Endothelial cell of umbilical vein (primary cell): ENCODE results near the gene SYCP2. TPM values are rescaled to one million over a fixed set of nuclear protein-coding genes. Genes with fewer than 3 reads are reported as not detected.

Experiments
- BruUV-seq: library from RNA; stranded (reverse); fragments of 400-500 nt; replicated peaks from 2 replicates; lab custom pipeline; 2021; lab: Mats Ljungman, UMichigan
- CTCF ChIA-PET: fragments of 300-600, 350-600 bp; sonication (Branson Sonifier 250); formaldehyde crosslinking; loops from one replicate; lab custom pipeline; 2021; ENCODE audit warnings: antibody characterized with exemption, inconsistent platforms; lab: Charles Lee
- POLR2A ChIA-PET: fragments of 300-600, 350-600 bp; sonication (Branson Sonifier 250); formaldehyde crosslinking; loops from one replicate; lab custom pipeline; 2021; ENCODE audit warnings: antibody characterized with exemption, inconsistent platforms; lab: Charles Lee
- DNase-seq: peaks from one replicate; pipeline ENCODE4 v3.0.0-alpha.2; 2011; ENCODE audit warnings: low read depth, low spot score
- FAIRE-seq: peaks from 2 replicates; lab custom pipeline; 2011; peaks lifted over from hg19 to GRCh38; lab: Jason Lieb, UNC
- H2AFZ ChIP-seq: 2 replicates; pipeline ENCODE4 v1.6.0; 2012; ENCODE audit warnings: low read depth, low read length, control low read depth, inconsistent platforms
- H3K27ac ChIP-seq: 2 replicates; pipeline ENCODE4 v1.5.1; 2011; ENCODE audit warnings: low read depth, mild to moderate bottlenecking, control low read depth, low read length, moderate library complexity; ENCODE audit not compliant: insufficient read depth
- H3K27me3 ChIP-seq, 2 experiments: 2 replicates each; pipeline versions ENCODE4 v1.6.0 to v1.6.1; 2011; ENCODE audit warnings: low read length in 2 of 2, mixed read lengths in 1 of 2; ENCODE audit not compliant: control insufficient read depth in 2 of 2, insufficient read depth in 2 of 2
- H3K36me3 ChIP-seq, 2 experiments: 2 replicates in 1 of 2; 3 replicates in 1 of 2; pipeline ENCODE4 v1.5.1; 2011; ENCODE audit warnings: low read length in 2 of 2, mild to moderate bottlenecking in 1 of 2, moderate library complexity in 1 of 2; ENCODE audit not compliant: control insufficient read depth in 2 of 2, insufficient read depth in 2 of 2; ENCODE audit errors: extremely low read depth in 1 of 2
- H3K4me1 ChIP-seq: 3 replicates; pipeline ENCODE4 v1.5.1; 2011; ENCODE audit warnings: mild to moderate bottlenecking, low read length; ENCODE audit not compliant: control insufficient read depth, insufficient read depth; ENCODE audit errors: extremely low read depth
- H3K4me2 ChIP-seq: 2 replicates; pipeline ENCODE4 v1.6.1; 2011; ENCODE audit warnings: low read length, control low read depth, mixed read lengths; ENCODE audit not compliant: insufficient read depth
- H3K4me3 ChIP-seq, 3 experiments: fragments of 200-600 bp in 1 of 3; sonication (generic), shearing (Covaris generic) in 1 of 3; replicated peaks in 1 of 3; 2 replicates each; pipeline ENCODE4 v1.5.1; 2011 to 2016; ENCODE audit warnings: control low read depth in 3 of 3, low read length in 3 of 3, mild to moderate bottlenecking in 2 of 3, inconsistent platforms in 1 of 3, low read depth in 1 of 3, moderate library complexity in 1 of 3; ENCODE audit not compliant: insufficient read depth in 1 of 3
- H3K79me2 ChIP-seq: 2 replicates; pipeline ENCODE4 v1.6.0; 2012; ENCODE audit warnings: low read length, inconsistent platforms; ENCODE audit not compliant: control insufficient read depth, insufficient read depth
- H3K9ac ChIP-seq: replicated peaks from 2 replicates; pipeline ENCODE3; 2011; ENCODE audit warnings: low read length, control low read depth; ENCODE audit not compliant: insufficient read depth; ENCODE audit errors: extremely low read depth
- H3K9me1 ChIP-seq: replicated peaks from 3 replicates; pipeline ENCODE4 v1.6.0; 2011; ENCODE audit warnings: mild to moderate bottlenecking, low read length; ENCODE audit not compliant: control insufficient read depth, insufficient read depth; ENCODE audit errors: extremely low read depth
- H3K9me3 ChIP-seq: replicated peaks from 2 replicates; pipeline ENCODE4 v1.5.1; 2012; ENCODE audit warnings: low read length, inconsistent platforms; ENCODE audit not compliant: control insufficient read depth, insufficient read depth
- H4K20me1 ChIP-seq: replicated peaks from 2 replicates; pipeline ENCODE3; 2011; ENCODE audit warnings: mild to moderate bottlenecking, low read length; ENCODE audit not compliant: control insufficient read depth, insufficient read depth; ENCODE audit errors: extremely low read depth
- CTCF ChIP-seq, 2 donors: IDR thresholded peaks; 1 replicate in 1 of 2; 2 replicates in 1 of 2; pipeline ENCODE4 v1.5.1; 2011; ENCODE audit warnings: low read length in 2 of 2, mild to moderate bottlenecking in 2 of 2, moderate library complexity in 2 of 2, control low read depth in 1 of 2, inconsistent platforms in 1 of 2, low read depth in 1 of 2; ENCODE audit not compliant: insufficient read depth in 1 of 2; ENCODE audit errors: extremely low read depth in 1 of 2
- GATA2 ChIP-seq: IDR thresholded peaks from 2 replicates; pipeline ENCODE4 v1.7.0; 2011; ENCODE audit warnings: low read depth, mild to moderate bottlenecking, moderate library complexity, mixed read lengths, low read length; ENCODE audit not compliant: insufficient read length, insufficient read depth
- MAX ChIP-seq: IDR thresholded peaks from 2 replicates; pipeline ENCODE4 v1.6.1; 2011; ENCODE audit not compliant: insufficient read depth, insufficient read length
- POLR2AphosphoS5 ChIP-seq: IDR thresholded peaks from 2 replicates; pipeline ENCODE4 v1.6.1; 2012; ENCODE audit warnings: low read depth, mild to moderate bottlenecking, control low read depth, low read length, moderate library complexity; ENCODE audit not compliant: insufficient read depth
- dilution Hi-C: fragments of 300-500 bp; cut with MboI; formaldehyde crosslinking; loops from one replicate; pipeline ENCODE4 v1.15.0; 2019; ENCODE audit warnings: low sequenced_read_pairs; ENCODE audit not compliant: extremely low pct_ligation_motif_present
- intact Hi-C: fragments of 100-400 bp; cut with micrococcal nuclease; formaldehyde crosslinking; loops from one replicate; pipeline ENCODE4 v1.10.0; 2022
- polyA plus RNA-seq, 4 experiments: library from polyadenylated mRNA; depleted of rRNA in 3 of 4; stranded (reverse) in 3 of 4; unstranded in 1 of 4; fragments of >200 nt; gene quantifications; 2 replicates each; pipeline versions ENCODE4 v1.2.1 to v1.2.3, GENCODE V29; 2011 to 2012; ENCODE audit warnings: missing spikeins in 1 of 4
- total RNA-seq: library from RNA; stranded (reverse); gene quantifications from 2 replicates; pipeline ENCODE4 v1.2.3, GENCODE V29; 2021

SYCP2 gene
- total and polyA plus RNA-seq, 2 donors (not counting 3 experiments of a cell fraction or from before 2014, with no cell fraction given): 0.07 to 0.35 TPM

GRCh38 chr20:59817406-59817805 lies 116.0 kb downstream of the SYCP2 start:
- POLR2A ChIA-PET: no interaction called here

More at GRCh38 chr20:59817406-59817805, 116.0 kb downstream of the SYCP2 start:
- no peaks in the 10 kb centered on the region for H3K27me3 ChIP-seq
- intact Hi-C loops: no loop called here
- CTCF ChIA-PET: no interaction called here
- no peak overlapping the region for H3K4me3 ChIP-seq
- H3K36me3 ChIP-seq: no peaks in the 10 kb centered on the region
- DNase-seq (no peak), FAIRE-seq (no peak)
- dilution Hi-C loops: no loop called here
- H3K9me1 ChIP-seq: no peaks in the 10 kb centered on the region
- H3K79me2 ChIP-seq: no peaks in the 10 kb centered on the region
- H4K20me1 ChIP-seq: no peaks in the 10 kb centered on the region
- no peak overlapping the region for H3K9ac ChIP-seq
- H2AFZ ChIP-seq: no peak overlapping the region
- no peak overlapping the region for H3K27ac ChIP-seq
- BruUV-seq: no TSS peak
- no peaks in the 10 kb centered on the region for H3K9me3 ChIP-seq
- H3K4me2 ChIP-seq: no peak overlapping the region
- no peaks in the 10 kb centered on the region for H3K4me1 ChIP-seq
- no peak for TF ChIP-seq POLR2AphosphoS5
- no peak for TF ChIP-seq GATA2
- no peak for TF ChIP-seq MAX
- TF ChIP-seq CTCF (IDR thresholded peaks at IDR 0.05; ENCODE audit: extremely low read depth in 1 of 2, insufficient read depth in 1 of 2, low read depth in 1 of 2, low read length in 2 of 2): no peak
